HUES48 (cell line): ENCODE data around the gene CSNK2B.

Experiments used
- H3K27ac ChIP-seq: one replicate; pipeline ENCODE4 v1.7.0; 2013; ENCODE audit warnings: low read depth, low read length, inconsistent platforms
- H3K27me3 ChIP-seq: 2 replicates; pipeline ENCODE4 v1.6.1; 2013; ENCODE audit warnings: mild to moderate bottlenecking, low read length; ENCODE audit not compliant: control insufficient read depth, insufficient read depth
- H3K36me3 ChIP-seq: 2 replicates; pipeline ENCODE4 v1.6.1; 2013; ENCODE audit warnings: low read length; ENCODE audit not compliant: control insufficient read depth, insufficient read depth
- H3K4me1 ChIP-seq: 2 replicates; pipeline ENCODE4 v1.6.1; 2013; ENCODE audit warnings: mild to moderate bottlenecking, low read length; ENCODE audit not compliant: control insufficient read depth, insufficient read depth
- H3K4me3 ChIP-seq: 2 replicates; pipeline ENCODE4 v1.5.1; 2013; ENCODE audit warnings: mild to moderate bottlenecking, low read depth, low read length
- H3K9ac ChIP-seq: 2 replicates; pipeline ENCODE4 v1.6.1; 2013; ENCODE audit warnings: mild to moderate bottlenecking, low read depth, low read length, moderate library complexity
- H3K9me3 ChIP-seq: 2 replicates; pipeline ENCODE4 v1.6.1; 2013; ENCODE audit warnings: low read length; ENCODE audit not compliant: control insufficient read depth, insufficient read depth

CSNK2B gene

GRCh38 chr6:31665501-31666336, at the start of gene CSNK2B:
Gene CSNK2B, plus strand, starts transcription at chr6:31666080. Its CDS starts 752 bp downstream, at chr6:31666832.
- no peaks in the 10 kb centered on the region for H3K27me3 ChIP-seq
- peak within 1 kb of the TSS; percentile 98 for H3K4me3 ChIP-seq
- H3K36me3 ChIP-seq = peaks cover 61% of the 10 kb centered on the region
- H3K4me1 ChIP-seq = peaks cover 12% of the 10 kb centered on the region
- peak within 1 kb of the TSS; percentile 96 for H3K9ac ChIP-seq
- peak within 1 kb of the TSS; percentile 99 for H3K27ac ChIP-seq
- H3K9me3 ChIP-seq = no peaks in the 10 kb centered on the region

- Histone ChIP-seq H3K27me3 (no peaks in the 10 kb centered on the region), H3K27ac (no peak overlapping the region), H3K9me3 (no peaks in the 10 kb centered on the region), H3K4me3 (no peak overlapping the region), H3K4me1 (peaks cover 4% of the 10 kb centered on the region; the same call in 1 of the 2 replicates), H3K9ac (no peak overlapping the region), H3K36me3 (peaks cover 5% of the 10 kb centered on the region)
These were observed 48.9 kb upstream of the CSNK2B start for GRCh38 chr6:31617010-31617409.

DNA sequence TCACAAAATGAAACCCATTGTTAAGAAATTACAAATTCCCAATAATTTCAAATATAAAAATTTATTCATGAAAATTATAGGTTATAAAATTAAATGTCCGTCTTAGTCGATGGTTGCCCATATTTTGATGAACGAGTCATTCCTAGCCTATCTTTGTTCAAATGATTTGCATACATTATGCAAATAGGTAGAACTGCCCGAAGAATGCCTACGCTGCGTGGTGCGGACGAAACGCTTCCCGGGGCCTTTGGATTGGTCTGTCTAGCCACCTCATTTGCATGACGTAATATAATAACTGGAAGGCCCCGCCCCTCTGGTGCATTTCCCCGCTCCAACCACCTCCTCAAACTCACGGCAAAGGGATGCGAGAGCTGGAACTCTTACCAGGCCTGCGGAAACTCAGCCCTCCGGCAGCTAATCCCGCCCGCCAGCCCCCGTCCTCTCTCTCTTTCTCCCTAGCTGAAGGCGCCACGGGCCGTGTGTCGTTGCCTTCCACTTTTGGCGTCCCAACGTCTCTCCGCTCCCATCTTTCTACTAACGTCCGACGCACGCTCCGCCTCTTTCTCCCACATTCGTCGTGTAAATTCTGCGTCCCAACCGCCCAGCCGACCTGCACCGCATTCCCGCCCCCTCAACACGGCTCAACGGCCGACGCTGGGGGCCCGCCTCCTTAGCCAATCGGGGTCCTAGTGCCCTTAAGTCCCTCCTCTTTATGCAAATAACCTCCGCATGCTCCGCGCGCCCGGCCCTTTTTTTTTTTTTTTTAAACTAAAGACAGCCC, 45.9 kb upstream of the CSNK2B start:
- Histone ChIP-seq H3K4me1 (peaks cover 13% of the 10 kb centered on the region), H3K9ac (peak overlapping the region; percentile 90), H3K36me3 (peaks cover 34% of the 10 kb centered on the region), H3K4me3 (peak overlapping the region; percentile 72), H3K9me3 (no peaks in the 10 kb centered on the region), H3K27ac (peak overlapping the region; percentile 99), H3K27me3 (no peaks in the 10 kb centered on the region)

- peaks cover 42% of the 10 kb centered on the region for H3K36me3 ChIP-seq
- peak within 1 kb of the TSS; percentile 93 for H3K9ac ChIP-seq
- H3K27me3 ChIP-seq = no peaks in the 10 kb centered on the region
- no peaks in the 10 kb centered on the region for H3K9me3 ChIP-seq
- peak within 1 kb of the TSS; percentile 99 for H3K27ac ChIP-seq
- H3K4me3 ChIP-seq = peak within 1 kb of the TSS; percentile 84
- H3K4me1 ChIP-seq = peaks cover 13% of the 10 kb centered on the region
These were observed 45.1 kb upstream of the CSNK2B start, which contains the start of gene PRRC2A for GRCh38 chr6:31620586-31621319. Gene PRRC2A, plus strand, starts transcription at chr6:31620715. Its CDS starts 2,075 bp downstream, at chr6:31622790.

GRCh38 chr6:31621320-31621939, 44.5 kb upstream of the CSNK2B start:
- H3K9me3 ChIP-seq = no peaks in the 10 kb centered on the region
- peak overlapping the region; percentile 93 for H3K9ac ChIP-seq
- peak overlapping the region; percentile 99 for H3K27ac ChIP-seq
- H3K36me3 ChIP-seq = peaks cover 48% of the 10 kb centered on the region
- no peaks in the 10 kb centered on the region for H3K27me3 ChIP-seq
- H3K4me3 ChIP-seq = peak overlapping the region; percentile 84
- peaks cover 13% of the 10 kb centered on the region for H3K4me1 ChIP-seq

GRCh38 chr6:31621991-31622390, 43.9 kb upstream of the CSNK2B start:
- H3K27ac ChIP-seq = peak overlapping the region; percentile 99
- peak overlapping the region; percentile 93 for H3K9ac ChIP-seq
- H3K36me3 ChIP-seq = peaks cover 54% of the 10 kb centered on the region
- H3K4me3 ChIP-seq = peak overlapping the region; percentile 84
- no peaks in the 10 kb centered on the region for H3K27me3 ChIP-seq
- H3K4me1 ChIP-seq = peaks cover 13% of the 10 kb centered on the region
- H3K9me3 ChIP-seq = no peaks in the 10 kb centered on the region

- H3K4me1 ChIP-seq = peaks cover 13% of the 10 kb centered on the region
- no peaks in the 10 kb centered on the region for H3K9me3 ChIP-seq
- peaks cover 61% of the 10 kb centered on the region for H3K36me3 ChIP-seq
- H3K4me3 ChIP-seq = peak overlapping the region; percentile 84
- no peak overlapping the region; the same call in 1 of the 2 replicates for H3K9ac ChIP-seq
- no peak overlapping the region for H3K27ac ChIP-seq
- H3K27me3 ChIP-seq = no peaks in the 10 kb centered on the region
These were observed 43.2 kb upstream of the CSNK2B start for GRCh38 chr6:31622684-31623091.

DNA sequence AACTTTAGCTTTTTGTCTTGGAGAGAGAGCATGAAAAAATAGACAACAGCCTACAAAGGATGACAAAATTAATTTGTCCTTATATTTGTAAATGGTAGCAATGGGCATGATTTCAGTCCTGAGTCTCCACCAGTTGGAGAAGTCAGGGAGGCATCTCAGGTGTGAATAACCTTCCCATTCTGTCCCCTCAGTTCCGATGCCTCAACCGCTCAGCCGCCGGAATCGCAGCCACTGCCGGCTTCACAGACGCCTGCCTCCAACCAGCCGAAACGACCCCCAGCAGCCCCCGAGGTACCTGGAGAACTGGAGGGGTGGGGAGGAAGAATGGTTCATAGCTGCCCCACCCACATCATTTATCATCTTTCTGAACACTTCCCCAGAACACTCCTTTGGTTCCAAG, 41.8 kb upstream of the CSNK2B start:
- Histone ChIP-seq H3K36me3 (peaks cover 75% of the 10 kb centered on the region), H3K27ac (no peak overlapping the region), H3K27me3 (no peaks in the 10 kb centered on the region), H3K9ac (no peak overlapping the region), H3K9me3 (no peaks in the 10 kb centered on the region), H3K4me3 (no peak overlapping the region), H3K4me1 (peaks cover 13% of the 10 kb centered on the region)

- peaks cover 99% of the 10 kb centered on the region for H3K36me3 ChIP-seq
- H3K27me3 ChIP-seq = no peaks in the 10 kb centered on the region
- H3K9ac ChIP-seq = no peak overlapping the region
These were observed 38.9 kb upstream of the CSNK2B start for GRCh38 chr6:31626952-31627351.

GRCh38 chr6:31627690-31628287, 38.1 kb upstream of the CSNK2B start:
- no peaks in the 10 kb centered on the region for H3K9me3 ChIP-seq
- H3K27ac ChIP-seq = no peak overlapping the region
- H3K4me3 ChIP-seq = no peak overlapping the region
- no peaks in the 10 kb centered on the region for H3K27me3 ChIP-seq
- peaks cover 100% of the 10 kb centered on the region for H3K36me3 ChIP-seq
- H3K9ac ChIP-seq = no peak overlapping the region
- H3K4me1 ChIP-seq = peaks cover 1% of the 10 kb centered on the region; the same call in 1 of the 2 replicates

More at GRCh38 chr6:31626952-31627351, 38.9 kb upstream of the CSNK2B start:
- peaks cover 10% of the 10 kb centered on the region for H3K4me1 ChIP-seq
- H3K9me3 ChIP-seq = no peaks in the 10 kb centered on the region
- H3K27ac ChIP-seq = no peak overlapping the region
- no peak overlapping the region for H3K4me3 ChIP-seq
